Activated naive CD8-positive, alpha-beta T cell treated with anti-CD3 and anti-CD28 coated beads, Interleukin-2, amount 50 U/mL, for 24 hours (primary cell): ENCODE results near the gene TRAK1.
"Not testable (repeated sequence)": the region's sequence is repeated elsewhere in the genome, so short reads cannot be mapped to it uniquely, and the experiment has no call there.

Source experiments
- ATAC-seq: fragments of 150-1000 bp; cut with Tn5 transposase; one replicate; pipeline ENCODE4 v1.10.0; 2021
- DNase-seq: peaks from one replicate; pipeline ENCODE4 v3.0.0; 2021
- H3K27ac Mint-ChIP-seq: one replicate; pipeline ENCODE4 v1.8.0; 2021; ENCODE audit warnings: mild to moderate bottlenecking, mixed read lengths
- H3K27me3 Mint-ChIP-seq: one replicate; pipeline ENCODE4 v1.8.0; 2021; ENCODE audit warnings: mixed read lengths
- H3K36me3 Mint-ChIP-seq: one replicate; pipeline ENCODE4 v1.8.0; 2021; ENCODE audit warnings: low read depth, mixed read lengths
- H3K4me1 Mint-ChIP-seq: one replicate; pipeline ENCODE4 v1.8.0; 2021; ENCODE audit warnings: mixed read lengths
- H3K4me3 Mint-ChIP-seq: one replicate; pipeline ENCODE4 v1.8.0; 2021; ENCODE audit warnings: mild to moderate bottlenecking, moderate library complexity, mixed read lengths
- H3K9me3 Mint-ChIP-seq: one replicate; pipeline ENCODE4 v1.8.0; 2021; ENCODE audit warnings: mixed read lengths

The TRAK1 gene, protein sequence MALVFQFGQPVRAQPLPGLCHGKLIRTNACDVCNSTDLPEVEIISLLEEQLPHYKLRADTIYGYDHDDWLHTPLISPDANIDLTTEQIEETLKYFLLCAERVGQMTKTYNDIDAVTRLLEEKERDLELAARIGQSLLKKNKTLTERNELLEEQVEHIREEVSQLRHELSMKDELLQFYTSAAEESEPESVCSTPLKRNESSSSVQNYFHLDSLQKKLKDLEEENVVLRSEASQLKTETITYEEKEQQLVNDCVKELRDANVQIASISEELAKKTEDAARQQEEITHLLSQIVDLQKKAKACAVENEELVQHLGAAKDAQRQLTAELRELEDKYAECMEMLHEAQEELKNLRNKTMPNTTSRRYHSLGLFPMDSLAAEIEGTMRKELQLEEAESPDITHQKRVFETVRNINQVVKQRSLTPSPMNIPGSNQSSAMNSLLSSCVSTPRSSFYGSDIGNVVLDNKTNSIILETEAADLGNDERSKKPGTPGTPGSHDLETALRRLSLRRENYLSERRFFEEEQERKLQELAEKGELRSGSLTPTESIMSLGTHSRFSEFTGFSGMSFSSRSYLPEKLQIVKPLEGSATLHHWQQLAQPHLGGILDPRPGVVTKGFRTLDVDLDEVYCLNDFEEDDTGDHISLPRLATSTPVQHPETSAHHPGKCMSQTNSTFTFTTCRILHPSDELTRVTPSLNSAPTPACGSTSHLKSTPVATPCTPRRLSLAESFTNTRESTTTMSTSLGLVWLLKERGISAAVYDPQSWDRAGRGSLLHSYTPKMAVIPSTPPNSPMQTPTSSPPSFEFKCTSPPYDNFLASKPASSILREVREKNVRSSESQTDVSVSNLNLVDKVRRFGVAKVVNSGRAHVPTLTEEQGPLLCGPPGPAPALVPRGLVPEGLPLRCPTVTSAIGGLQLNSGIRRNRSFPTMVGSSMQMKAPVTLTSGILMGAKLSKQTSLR

DNA sequence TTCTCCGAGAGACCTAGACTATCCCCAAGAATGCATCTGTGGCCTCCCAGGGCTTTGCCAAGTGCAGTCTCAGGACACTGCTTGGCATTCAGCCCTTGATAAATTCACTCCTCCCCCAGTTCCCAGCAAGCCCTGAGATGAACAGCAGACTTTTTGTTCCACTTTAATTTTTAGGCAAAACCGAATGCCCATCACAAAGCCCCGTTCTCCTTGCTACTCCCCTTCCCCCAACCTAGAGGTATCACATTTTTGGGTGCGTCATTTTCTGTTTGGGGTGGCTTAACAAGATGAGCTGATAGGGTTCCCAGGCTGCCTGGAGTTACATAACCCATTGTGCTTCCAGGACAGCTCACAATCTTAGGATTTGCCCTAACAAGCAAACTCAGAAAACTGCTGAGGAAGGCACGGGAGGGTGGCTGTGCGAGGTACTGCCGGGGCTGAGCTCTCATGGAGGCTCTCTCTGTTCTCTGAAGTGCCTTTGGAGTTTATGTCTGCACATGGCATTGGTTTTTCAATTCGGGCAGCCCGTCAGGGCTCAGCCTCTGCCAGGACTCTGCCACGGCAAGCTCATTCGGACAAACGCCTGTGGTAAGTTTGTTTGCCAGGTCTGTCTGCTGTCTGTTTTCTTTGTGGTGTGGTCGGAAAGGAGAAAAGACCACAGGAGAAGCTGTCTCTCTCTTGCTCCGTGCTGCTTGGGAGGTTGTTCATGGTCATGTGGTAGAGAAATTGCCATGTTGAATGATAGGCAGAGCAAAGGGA, at the start of gene TRAK1:
TRAK1 (plus strand) TSS at position 385 of the 759 bp plus-strand sequence; CDS start at position 498, 113 bp downstream.
- ATAC-seq, result peak; percentile 16
- Mint-ChIP-seq H3K27me3 (no peaks in the 10 kb centered on the region), H3K27ac (peak within 1 kb of the TSS; percentile 80), H3K9me3 (no peaks in the 10 kb centered on the region), H3K36me3 (peaks cover 43% of the 10 kb centered on the region), H3K4me1 (peaks cover 79% of the 10 kb centered on the region), H3K4me3 (peak within 1 kb of the TSS; percentile 50)
- no peak for DNase-seq

DNA sequence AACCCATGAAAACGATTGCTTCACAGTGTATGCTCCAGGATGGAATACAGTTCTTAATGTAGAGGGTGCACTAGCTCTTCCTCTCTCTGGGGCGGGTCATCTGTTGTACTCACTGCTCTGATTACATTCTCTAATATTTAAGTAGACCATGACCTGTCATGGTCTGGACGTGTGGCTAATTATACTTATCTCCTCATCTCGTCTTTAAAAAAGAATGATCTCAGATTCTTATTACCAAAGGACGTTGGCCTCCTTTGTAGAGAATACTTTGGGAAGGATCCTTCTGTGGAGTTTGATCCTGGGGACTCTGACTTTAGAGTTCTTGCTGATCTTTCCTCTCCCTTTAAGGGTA, 48.4 kb upstream of the TRAK1 start:
- no peak overlapping the region for H3K4me3 Mint-ChIP-seq
- no peak for DNase-seq
- H3K27me3 Mint-ChIP-seq, result no peaks in the 10 kb centered on the region
- ATAC-seq, result no peak
- H3K27ac Mint-ChIP-seq, result no peak overlapping the region
- H3K36me3 Mint-ChIP-seq, result peaks cover 3% of the 10 kb centered on the region
- H3K4me1 Mint-ChIP-seq, result peaks cover 46% of the 10 kb centered on the region
- no peaks in the 10 kb centered on the region for H3K9me3 Mint-ChIP-seq

DNA sequence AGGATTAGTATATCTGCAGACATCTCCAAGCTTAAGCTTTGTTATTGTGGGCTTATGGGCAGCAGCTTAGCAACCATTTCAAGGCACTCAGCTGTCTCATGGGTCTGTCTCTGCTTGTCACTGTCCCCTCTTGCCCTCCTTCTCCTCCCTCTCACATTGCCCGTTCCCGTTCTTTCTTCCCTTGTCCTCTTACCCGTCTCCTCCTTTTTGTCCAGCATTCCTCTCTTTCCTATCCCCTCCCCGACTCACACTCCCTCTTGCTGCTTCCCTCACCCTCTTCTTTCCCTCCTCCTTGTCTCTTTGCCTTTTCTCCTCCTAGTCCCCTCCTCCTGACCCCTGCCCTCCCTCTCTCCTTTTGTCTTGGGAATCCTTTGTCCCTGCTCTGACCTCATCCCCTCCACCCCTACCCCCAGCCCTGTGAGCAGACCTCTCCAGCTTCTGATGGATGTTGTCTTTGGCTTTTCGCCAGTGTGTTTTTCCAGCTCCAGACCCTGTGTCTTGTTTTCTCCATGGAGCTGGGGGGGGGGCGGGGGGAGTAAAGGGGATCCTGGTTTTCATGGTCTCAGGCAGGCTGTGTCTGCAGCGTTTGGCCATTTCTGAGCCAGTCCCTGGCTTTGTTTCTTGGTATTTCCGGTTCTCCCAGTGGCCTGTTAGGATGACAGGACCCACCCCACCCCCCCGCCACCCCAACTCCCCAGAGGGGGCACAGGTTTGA, 47.9 kb upstream of the TRAK1 start:
- H3K9me3 Mint-ChIP-seq, result no peaks in the 10 kb centered on the region
- H3K4me1 Mint-ChIP-seq, result peaks cover 47% of the 10 kb centered on the region
- H3K27ac Mint-ChIP-seq, result no peak overlapping the region
- peaks cover 1% of the 10 kb centered on the region for H3K36me3 Mint-ChIP-seq
- DNase-seq, result no peak
- H3K27me3 Mint-ChIP-seq, result no peaks in the 10 kb centered on the region
- ATAC-seq, result no peak
- H3K4me3 Mint-ChIP-seq, result no peak overlapping the region

DNA sequence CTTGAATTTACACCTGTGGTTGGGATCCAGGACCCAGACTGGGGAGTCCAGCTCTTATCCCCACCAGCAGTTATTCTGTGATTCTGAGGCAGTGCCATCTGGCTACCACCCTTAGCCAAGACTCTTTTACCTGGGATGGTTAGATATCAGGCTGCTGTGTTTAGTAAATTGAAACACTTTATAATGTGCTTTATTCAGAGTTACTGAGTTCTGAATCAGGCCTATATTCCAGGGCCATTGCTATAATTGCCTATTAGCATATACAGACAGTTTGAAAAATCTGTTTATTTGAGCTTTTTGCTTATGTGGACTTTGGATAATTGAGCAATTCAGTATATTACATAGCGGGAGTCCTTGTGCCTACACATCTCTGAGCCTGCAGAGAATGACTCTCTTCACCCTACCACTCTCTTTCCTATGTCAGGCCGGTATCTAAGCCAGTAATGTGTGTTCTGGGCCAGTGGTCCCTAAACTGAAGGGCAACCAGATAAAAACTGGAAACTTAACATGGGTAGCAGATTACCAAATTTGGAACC, 45.4 kb upstream of the TRAK1 start:
- DNase-seq, result no peak
- Mint-ChIP-seq H3K4me3 (no peak overlapping the region), H3K4me1 (peaks cover 63% of the 10 kb centered on the region), H3K27ac (no peak overlapping the region), H3K9me3 (no peaks in the 10 kb centered on the region), H3K27me3 (no peaks in the 10 kb centered on the region), H3K36me3 (no peaks in the 10 kb centered on the region)
- no peak for ATAC-seq

DNA sequence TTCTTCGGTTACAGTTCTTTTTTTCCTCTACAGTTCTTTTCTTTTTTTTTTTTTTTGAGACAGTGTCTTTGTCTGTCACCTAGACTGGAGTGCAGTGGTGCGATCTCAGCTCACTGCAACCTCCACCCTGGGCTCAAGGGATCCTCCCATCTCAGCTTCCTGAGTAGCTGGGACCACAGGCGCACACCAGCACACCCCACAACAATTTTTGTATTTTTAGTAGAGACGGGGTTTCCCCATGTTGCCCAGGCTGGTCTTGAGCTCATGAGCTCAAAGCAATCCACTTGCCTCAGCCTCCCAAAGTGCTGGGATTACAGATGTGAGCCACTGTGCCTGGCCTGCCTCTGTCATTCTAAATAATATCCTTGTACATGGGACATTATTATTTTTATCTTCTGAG, 42.6 kb upstream of the TRAK1 start:
- H3K27me3 Mint-ChIP-seq, H3K36me3 Mint-ChIP-seq, H3K9me3 Mint-ChIP-seq, H3K4me3 Mint-ChIP-seq: not testable (repeated sequence)
- ATAC-seq, result peak; percentile 54
- Mint-ChIP-seq H3K4me1 (peaks cover 70% of the 10 kb centered on the region), H3K27ac (peak overlapping the region; percentile 66)
- peak; percentile 25 for DNase-seq

DNA sequence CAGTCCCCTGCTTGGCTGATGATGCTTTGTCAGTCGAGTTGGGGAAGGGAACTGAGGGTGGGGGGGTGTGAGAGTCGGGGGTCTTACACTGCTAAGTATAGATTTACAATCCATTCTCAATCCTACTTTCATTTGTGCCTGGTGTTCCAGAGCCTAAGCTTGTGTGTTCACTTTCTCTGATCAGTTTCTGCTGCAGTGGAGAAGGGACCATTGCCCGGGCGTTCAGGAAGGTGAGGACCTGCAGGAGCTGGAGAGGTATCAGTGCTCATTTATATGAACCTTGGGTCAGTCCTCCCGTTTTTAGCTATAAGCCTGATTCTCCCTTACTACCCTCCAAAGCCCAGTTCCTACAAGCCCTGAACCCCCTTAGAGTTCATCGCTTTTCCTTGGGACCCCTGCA, 41.0 kb upstream of the TRAK1 start:
- H3K4me1 Mint-ChIP-seq, result peaks cover 66% of the 10 kb centered on the region
- H3K27ac Mint-ChIP-seq, result no peak overlapping the region

DNA sequence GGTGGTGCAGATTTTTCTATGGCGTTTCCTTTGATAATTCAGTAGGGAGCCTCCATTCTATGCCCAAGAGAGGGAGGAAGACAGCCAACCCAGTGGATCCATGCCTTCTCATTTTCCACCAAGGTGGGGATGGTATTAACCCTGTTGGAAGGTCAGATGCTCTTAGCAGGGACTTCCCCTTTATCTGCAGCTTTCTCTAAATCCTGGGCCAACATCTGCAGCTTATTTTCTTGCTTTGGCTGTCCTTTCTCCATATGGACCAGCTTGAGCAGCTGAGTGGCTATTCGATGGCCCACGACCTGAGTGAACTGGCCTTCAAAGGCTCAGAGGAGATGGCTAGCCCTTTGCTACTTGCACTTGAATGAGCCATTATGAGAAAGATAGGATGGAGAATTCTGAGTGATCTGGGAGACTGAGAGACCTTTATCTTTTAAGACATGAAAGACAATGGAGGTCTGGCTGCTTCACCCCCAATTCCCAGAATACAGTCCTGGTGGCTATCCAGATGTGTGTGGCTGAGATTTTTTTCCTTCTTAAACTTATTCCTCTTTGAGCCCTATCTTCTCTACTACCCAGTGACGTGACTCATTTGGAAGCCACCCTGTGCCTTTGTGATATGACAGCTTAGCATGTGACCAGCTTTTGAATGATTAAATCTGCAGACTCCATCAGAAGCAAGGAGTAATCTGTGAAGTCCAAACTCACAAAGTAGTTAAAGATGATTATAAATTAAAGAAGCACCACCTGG, 39.6 kb upstream of the TRAK1 start:
- DNase-seq (no peak), ATAC-seq (peak; percentile 67)
- no peaks in the 10 kb centered on the region for H3K9me3 Mint-ChIP-seq
- no peak overlapping the region for H3K4me3 Mint-ChIP-seq
- H3K27me3 Mint-ChIP-seq, result no peaks in the 10 kb centered on the region
- H3K36me3 Mint-ChIP-seq, result peaks cover 7% of the 10 kb centered on the region
- no peak overlapping the region for H3K27ac Mint-ChIP-seq
- peaks cover 52% of the 10 kb centered on the region for H3K4me1 Mint-ChIP-seq

More for the DNA sequence above, 41.0 kb upstream of the TRAK1 start:
- no peak for ATAC-seq
- Mint-ChIP-seq H3K4me3 (no peak overlapping the region), H3K9me3 (no peaks in the 10 kb centered on the region), H3K27me3 (no peaks in the 10 kb centered on the region), H3K36me3 (peaks cover 2% of the 10 kb centered on the region)
- no peak for DNase-seq

DNA sequence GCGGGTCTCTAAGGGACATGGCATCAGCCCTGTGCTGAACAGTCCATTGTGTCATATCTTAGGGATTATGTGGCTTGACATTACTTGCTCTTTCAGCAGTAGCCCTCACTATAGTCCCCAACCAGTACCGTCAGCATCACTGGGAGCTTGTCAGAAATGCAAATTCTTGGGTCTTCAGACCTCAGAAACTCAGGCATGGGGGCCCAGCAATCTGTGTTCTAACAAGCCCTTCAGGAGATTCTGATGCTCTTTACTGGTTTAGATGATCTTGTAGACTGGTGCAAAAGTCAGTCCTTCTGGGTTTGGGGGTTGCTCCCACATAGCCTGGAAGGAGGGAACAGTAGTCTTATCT, 39.0 kb upstream of the TRAK1 start:
- H3K4me1 Mint-ChIP-seq, result peaks cover 50% of the 10 kb centered on the region
- ATAC-seq, result peak; percentile 38

DNA sequence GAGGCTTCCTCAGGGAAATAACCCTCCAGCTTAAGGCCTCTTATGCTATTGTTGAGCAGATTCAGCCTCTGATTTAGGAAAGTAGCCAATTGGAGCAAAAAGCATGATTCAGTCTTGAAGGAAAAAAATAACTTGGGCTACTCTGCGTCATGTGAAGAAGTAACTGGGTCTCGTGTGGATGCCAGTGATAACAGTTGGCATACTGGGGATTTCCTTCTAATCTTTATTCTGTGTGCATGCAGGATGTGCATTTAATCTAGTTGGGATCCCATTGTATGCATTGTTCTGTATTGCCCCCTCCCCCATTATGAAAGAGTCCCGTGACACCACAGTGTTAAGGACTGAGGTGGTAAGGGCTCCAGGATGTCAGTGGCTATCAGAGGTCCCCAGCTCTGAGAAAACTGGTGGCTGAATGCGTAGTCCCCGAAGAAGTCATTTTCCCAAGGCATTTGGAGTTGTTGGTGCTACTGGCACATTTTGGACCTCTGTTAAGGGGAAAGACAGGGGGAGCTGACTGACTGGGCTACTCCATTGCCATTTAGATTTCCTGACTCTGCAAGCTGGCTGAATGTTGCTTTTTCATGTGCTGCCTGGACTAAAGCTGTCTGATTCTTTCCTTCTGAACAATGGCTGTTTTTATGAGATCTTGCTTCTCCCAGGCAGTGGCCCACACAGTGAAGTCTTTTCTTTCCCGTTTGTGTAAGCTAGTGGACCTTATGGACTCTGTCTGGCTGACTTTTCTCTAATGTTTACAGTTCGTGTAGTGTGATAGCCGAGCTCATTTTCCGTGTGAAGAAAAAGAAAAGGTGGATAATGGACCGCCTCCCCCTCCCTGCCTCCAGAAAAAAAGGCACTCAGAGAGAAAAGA, 38.4 kb upstream of the TRAK1 start:
- no peaks in the 10 kb centered on the region for H3K27me3 Mint-ChIP-seq
- no peak overlapping the region for H3K27ac Mint-ChIP-seq
- H3K36me3 Mint-ChIP-seq, result peaks cover 7% of the 10 kb centered on the region
- peaks cover 48% of the 10 kb centered on the region for H3K4me1 Mint-ChIP-seq
- ATAC-seq (no peak), DNase-seq (no peak)
- no peak overlapping the region for H3K4me3 Mint-ChIP-seq
- H3K9me3 Mint-ChIP-seq, result no peaks in the 10 kb centered on the region

More for the DNA sequence above, 39.0 kb upstream of the TRAK1 start:
- Mint-ChIP-seq H3K9me3 (no peaks in the 10 kb centered on the region), H3K4me3 (no peak overlapping the region), H3K27me3 (no peaks in the 10 kb centered on the region), H3K27ac (no peak overlapping the region), H3K36me3 (peaks cover 7% of the 10 kb centered on the region)
- DNase-seq, result no peak

DNA sequence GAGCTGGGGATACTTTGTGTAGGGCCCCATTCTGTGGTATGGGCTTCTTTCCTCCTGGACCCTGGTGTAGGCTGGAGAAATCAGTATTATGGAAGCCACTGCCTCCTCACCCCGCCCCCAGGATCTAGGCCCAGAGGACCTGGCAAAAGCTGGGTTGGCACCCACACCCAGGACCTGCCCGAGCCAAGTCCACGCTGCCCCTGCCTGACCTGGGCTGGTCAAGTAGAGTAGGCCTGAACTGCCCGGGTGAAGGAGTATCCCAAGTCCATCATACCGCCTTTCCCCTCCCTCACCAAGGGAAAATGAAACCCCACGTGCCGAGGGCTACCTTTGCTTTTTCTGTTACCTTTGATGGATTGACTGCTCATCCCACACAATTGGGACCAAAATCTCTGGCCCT, 37.7 kb upstream of the TRAK1 start:
- no peaks in the 10 kb centered on the region for H3K9me3 Mint-ChIP-seq
- H3K4me3 Mint-ChIP-seq, result no peak overlapping the region
- no peak overlapping the region for H3K27ac Mint-ChIP-seq
- H3K36me3 Mint-ChIP-seq, result peaks cover 7% of the 10 kb centered on the region
- ATAC-seq (no peak), DNase-seq (no peak)
- no peaks in the 10 kb centered on the region for H3K27me3 Mint-ChIP-seq
- peaks cover 43% of the 10 kb centered on the region for H3K4me1 Mint-ChIP-seq

DNA sequence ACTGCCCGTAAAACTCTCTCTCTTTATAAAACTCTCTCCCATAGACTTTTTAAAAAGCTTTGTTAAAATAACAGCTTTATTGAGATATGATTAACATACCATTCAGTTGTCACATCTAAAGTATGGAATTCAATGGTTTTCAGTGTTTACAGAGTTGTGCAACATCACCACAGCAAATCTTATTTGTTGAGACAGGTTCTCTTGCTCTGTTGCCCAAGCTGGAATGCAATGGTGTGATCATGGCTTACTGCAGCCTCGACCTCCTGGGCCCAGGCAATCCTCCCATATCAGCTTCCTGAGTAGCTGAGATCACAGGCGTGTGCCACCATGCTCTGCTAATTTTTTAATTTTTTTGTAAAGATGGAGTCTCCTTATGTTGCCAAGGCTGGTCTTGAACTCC, 35.9 kb upstream of the TRAK1 start:
- H3K4me1 Mint-ChIP-seq, result peaks cover 44% of the 10 kb centered on the region
- H3K4me3 Mint-ChIP-seq, result no peak overlapping the region
- H3K36me3 Mint-ChIP-seq, result peaks cover 7% of the 10 kb centered on the region
- no peak for DNase-seq
- no peaks in the 10 kb centered on the region for H3K27me3 Mint-ChIP-seq
- no peaks in the 10 kb centered on the region for H3K9me3 Mint-ChIP-seq
- no peak for ATAC-seq
- H3K27ac Mint-ChIP-seq, result no peak overlapping the region

DNA sequence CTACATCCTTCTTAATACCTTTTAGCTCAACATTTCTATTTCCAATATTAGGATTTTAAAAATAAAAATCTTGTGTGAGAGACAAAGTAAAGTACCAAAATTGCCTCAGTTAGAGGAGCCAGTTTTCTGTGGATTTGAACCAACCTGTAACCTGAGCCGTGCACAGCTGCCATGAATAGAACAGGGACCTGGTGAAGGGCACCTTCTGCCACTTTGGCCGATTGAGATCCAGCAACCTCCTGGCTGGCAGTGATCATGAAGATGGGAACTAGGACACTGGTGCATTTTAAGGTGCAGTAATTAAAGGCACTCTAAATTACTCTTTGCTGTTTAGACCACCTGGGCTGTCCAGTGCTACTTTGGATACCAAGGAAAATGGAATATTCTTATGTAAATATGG, 34.3 kb upstream of the TRAK1 start:
- H3K36me3 Mint-ChIP-seq, result peaks cover 7% of the 10 kb centered on the region
- no peaks in the 10 kb centered on the region for H3K27me3 Mint-ChIP-seq
- ATAC-seq, result no peak
- H3K4me1 Mint-ChIP-seq, result peaks cover 40% of the 10 kb centered on the region
- H3K4me3 Mint-ChIP-seq, result no peak overlapping the region
- DNase-seq, result no peak
- H3K9me3 Mint-ChIP-seq, result no peaks in the 10 kb centered on the region
- no peak overlapping the region for H3K27ac Mint-ChIP-seq
